HCT116 (cell line): ENCODE results near the gene TMEM151A. TPM values are rescaled to one million over a fixed set of nuclear protein-coding genes. Genes with fewer than 3 reads are reported as not detected.

Experiments used
- ATAC-seq: fragments of 200-7000 bp; cut with Tn5 transposase; 2 replicates; pipeline ENCODE4 v1.9.1; 2020; ENCODE audit warnings: mild to moderate bottlenecking, moderate library complexity
- BruUV-seq: library from RNA; stranded (reverse); fragments of 400-500 nt; replicated peaks from 2 replicates; lab custom pipeline; 2021; lab: Mats Ljungman, UMichigan
- CTCF ChIA-PET: fragments of 300-600 bp; sonication (Branson Sonifier 250); formaldehyde crosslinking; loops from one replicate; lab custom pipeline; 2021; ENCODE audit warnings: antibody characterized with exemption; lab: Charles Lee
- POLR2A ChIA-PET: fragments of 300-600, 350-600 bp; sonication (Branson Sonifier 250); formaldehyde crosslinking; loops from one replicate; lab custom pipeline; 2021; ENCODE audit warnings: antibody characterized with exemption; lab: Charles Lee
- RAD21 ChIA-PET, 2 experiments: fragments of 300-600 bp; sonication (Branson Sonifier 250); formaldehyde crosslinking; loops; one replicate each; lab custom pipeline; 2023; ENCODE audit warnings: low total read pairs in 2 of 2; ENCODE audit not compliant: uncharacterized antibody in 2 of 2, unreplicated experiment in 2 of 2, low non-redundant PET in 1 of 2; lab: Charles Lee
- DNase-seq: peaks from one replicate; pipeline ENCODE4 v3.0.0-alpha.2; 2010; ENCODE audit warnings: low read depth, low spot score
- H2AFZ ChIP-seq: fragments of 200-600 bp; shearing (Covaris generic), sonication (generic); 2 replicates; pipeline ENCODE4 v1.6.1; 2017; ENCODE audit warnings: low read depth, mixed run types, mixed read lengths, antibody characterized with exemption, low read length; ENCODE audit not compliant: poor library complexity, severe bottlenecking
- H3K27ac ChIP-seq: 2 replicates; pipeline ENCODE4 v1.5.1; 2012; ENCODE audit warnings: low read depth, low read length
- H3K27me3 ChIP-seq: fragments of 200-600 bp; sonication (generic); 2 replicates; pipeline ENCODE4 v1.6.1; 2016; ENCODE audit warnings: mixed run types, low read length, mixed read lengths; ENCODE audit not compliant: insufficient read depth
- H3K36me3 ChIP-seq, 2 experiments: fragments of 200-500 bp in 1 of 2; fragments of 200-600 bp in 1 of 2; sonication (Bioruptor generic) in 1 of 2; sonication (generic) in 1 of 2; 2 replicates each; pipeline versions ENCODE4 v1.5.1 to v1.6.1; 2014 to 2016; ENCODE audit warnings: low read length in 2 of 2, inconsistent platforms in 1 of 2, mixed read lengths in 1 of 2, mixed run types in 1 of 2; ENCODE audit not compliant: insufficient read depth in 2 of 2, control insufficient read depth in 1 of 2
- H3K4me1 ChIP-seq, 2 experiments: fragments of 200-600 bp in 1 of 2; sonication (generic) in 1 of 2; 2 replicates each; pipeline versions ENCODE4 v1.5.1 to v1.6.1; 2012 to 2017; ENCODE audit warnings: low read length in 2 of 2, inconsistent platforms in 1 of 2, mild to moderate bottlenecking in 1 of 2, mixed read lengths in 1 of 2, mixed run types in 1 of 2, moderate library complexity in 1 of 2; ENCODE audit not compliant: insufficient read depth in 2 of 2, control insufficient read depth in 1 of 2
- H3K4me2 ChIP-seq: fragments of 200-600 bp; sonication (generic); 2 replicates; pipeline ENCODE4 v1.6.1; 2017; ENCODE audit warnings: mixed run types, low read length, mixed read lengths
- H3K4me3 ChIP-seq, 2 experiments: fragments of 200-600 bp in 1 of 2; sonication (generic) in 1 of 2; replicated peaks in 1 of 2; 2 replicates each; pipeline ENCODE4 v1.5.1; 2011 to 2016; ENCODE audit warnings: low read length in 2 of 2, control low read depth in 1 of 2, low read depth in 1 of 2, mild to moderate bottlenecking in 1 of 2, mixed read lengths in 1 of 2, mixed run types in 1 of 2
- H3K79me2 ChIP-seq: fragments of 200-600 bp; sonication (generic); 2 replicates; pipeline ENCODE4 v1.6.1; 2017; ENCODE audit warnings: mild to moderate bottlenecking, mixed run types, low read length, moderate library complexity, mixed read lengths; ENCODE audit not compliant: insufficient read depth
- H3K9ac ChIP-seq: fragments of 200-600 bp; sonication (generic); 2 replicates; pipeline ENCODE4 v1.6.1; 2016; ENCODE audit warnings: low read length, mixed read lengths
- H3K9me2 ChIP-seq: fragments of 200-600 bp; sonication (generic), shearing (Covaris generic); 2 replicates; pipeline ENCODE4 v1.6.1; 2017; ENCODE audit warnings: mixed run types, mild to moderate bottlenecking, moderate library complexity; ENCODE audit not compliant: insufficient read depth
- H3K9me3 ChIP-seq, 2 experiments: fragments of 200-500 bp in 1 of 2; fragments of 200-600 bp in 1 of 2; sonication (Bioruptor generic) in 1 of 2; sonication (generic) in 1 of 2; 2 replicates each; pipeline ENCODE4 v1.6.1; 2014 to 2017; ENCODE audit warnings: low read length in 2 of 2, mixed read lengths in 2 of 2, inconsistent platforms in 1 of 2, low read depth in 1 of 2, mild to moderate bottlenecking in 1 of 2, mixed run types in 1 of 2, moderate library complexity in 1 of 2; ENCODE audit not compliant: control insufficient read depth in 1 of 2, insufficient read depth in 1 of 2
- H4K20me1 ChIP-seq: fragments of 200-600 bp; sonication (generic), shearing (Covaris generic); 2 replicates; pipeline ENCODE4 v1.6.1; 2017; ENCODE audit warnings: mixed run types, mild to moderate bottlenecking, moderate library complexity; ENCODE audit not compliant: insufficient read depth
- ATF3 ChIP-seq: IDR thresholded peaks from 2 replicates; pipeline ENCODE4 v1.6.1; 2012
- CBX3 ChIP-seq: IDR thresholded peaks from 2 replicates; pipeline ENCODE4 v1.6.1; 2012; ENCODE audit warnings: low read depth
- CTCF ChIP-seq, 3 experiments: fragments of 200-600 bp in 1 of 3; sonication (generic) in 1 of 3; IDR thresholded peaks in 2 of 3; conservative IDR thresholded peaks in 1 of 3; 2 replicates each; pipeline ENCODE4 v1.5.1; 2012 to 2017; ENCODE audit warnings: low read depth in 2 of 3, low read length in 2 of 3, antibody characterized with exemption in 1 of 3, borderline replicate concordance in 1 of 3, control low read depth in 1 of 3, mild to moderate bottlenecking in 1 of 3, mixed read lengths in 1 of 3, mixed run types in 1 of 3, moderate library complexity in 1 of 3; ENCODE audit not compliant: insufficient read depth in 1 of 3
- EGR1 ChIP-seq: IDR thresholded peaks from 2 replicates; pipeline ENCODE4 v1.6.1; 2012; ENCODE audit warnings: low read depth
- EZH2 ChIP-seq: fragments of 200-600 bp; sonication (generic); IDR thresholded peaks from 2 replicates; pipeline ENCODE4 v1.6.1; 2017; ENCODE audit warnings: antibody characterized with exemption, mixed run types
- EZH2phosphoT487 ChIP-seq: fragments of 200-600 bp; IDR thresholded peaks from 2 replicates; pipeline ENCODE4 v1.6.1; 2018; ENCODE audit warnings: antibody characterized with exemption, borderline replicate concordance
- FOSL1 ChIP-seq: IDR thresholded peaks from 2 replicates; pipeline ENCODE4 v1.6.1; 2012; ENCODE audit warnings: low read depth
- MAX ChIP-seq: IDR thresholded peaks from 2 replicates; pipeline ENCODE4 v1.6.1; 2012
- RAD21 ChIP-seq: IDR thresholded peaks from 2 replicates; pipeline ENCODE4 v1.6.1; 2012; ENCODE audit warnings: low read depth, mild to moderate bottlenecking
- REST ChIP-seq: IDR thresholded peaks from 2 replicates; pipeline ENCODE4 v1.6.1; 2012; ENCODE audit warnings: low read depth
- SIN3A ChIP-seq: IDR thresholded peaks from 2 replicates; pipeline ENCODE4 v1.6.1; 2012; ENCODE audit warnings: low read depth
- SP1 ChIP-seq: IDR thresholded peaks from 2 replicates; pipeline ENCODE4 v1.6.1; 2012; ENCODE audit warnings: low read depth
- SRF ChIP-seq: IDR thresholded peaks from 2 replicates; pipeline ENCODE4 v1.6.1; 2012; ENCODE audit warnings: low read depth
- TCF7L2 ChIP-seq: IDR thresholded peaks from 2 replicates; pipeline ENCODE4 v1.7.0; 2011; ENCODE audit warnings: borderline replicate concordance, inconsistent platforms; ENCODE audit not compliant: insufficient read depth, insufficient read length; ENCODE audit errors: extremely low read depth
- ZBTB33 ChIP-seq: IDR thresholded peaks from 2 replicates; pipeline ENCODE4 v1.6.1; 2011; ENCODE audit warnings: mild to moderate bottlenecking, low read length, moderate library complexity; ENCODE audit not compliant: insufficient replicate concordance; ENCODE audit errors: extremely low read depth
- ZFX ChIP-seq: fragments of 450-650 bp; IDR thresholded peaks from 2 replicates; pipeline ENCODE4 v1.6.1; 2017
- ZNF274 ChIP-seq: fragments of 200-500 bp; sonication (Bioruptor generic); IDR thresholded peaks from 2 replicates; pipeline ENCODE4 v1.6.1; 2014; ENCODE audit warnings: mild to moderate bottlenecking, low read depth, low read length, inconsistent platforms
- intact Hi-C: fragments of 100-400 bp; cut with micrococcal nuclease; formaldehyde crosslinking; loops from 2 replicates; pipeline ENCODE4 v1.10.0; 2022
- total RNA-seq: library from RNA; stranded (reverse); gene quantifications from one replicate; pipeline ENCODE4 v1.2.1, GENCODE V29; 2021; ENCODE audit not compliant: unreplicated experiment

Gene TMEM151A
- total RNA-seq, 1 experiment from 2014 or later: 5.9 TPM

- Histone ChIP-seq H2AFZ (no peak overlapping the region), H3K4me2 (no peak overlapping the region), H3K79me2 (no peaks in the 10 kb centered on the region), H3K9me2 (no peaks in the 10 kb centered on the region), H3K9ac (no peak overlapping the region), H3K9me3 (no peaks in the 10 kb centered on the region), H3K36me3 (no peaks in the 10 kb centered on the region), H3K4me1 (no peaks in the 10 kb centered on the region), H3K4me3 (no peak overlapping the region), H3K27me3 (no peaks in the 10 kb centered on the region), H4K20me1 (no peaks in the 10 kb centered on the region), H3K27ac (no peak overlapping the region)
- intact Hi-C loops: no loop called here
- ChIA-PET CTCF (interaction anchor here (1.6 kb wide), 1 partner anchor 9 kb away, joined by 5 read pairs; no protein-coding TSS in a partner anchor), RAD21 (no interaction called here), POLR2A (interaction anchor here (1.5 kb wide), 1 partner anchor 9 kb away, joined by 4 read pairs; no protein-coding TSS in a partner anchor)
- TF ChIP-seq FOSL1 (no peak), ZFX (no peak), RAD21 (no peak), EZH2phosphoT487 (no peak), CBX3 (no peak), SIN3A (no peak), ATF3 (no peak), CTCF (IDR thresholded peaks at IDR 0.05 in 2 of 3, conservative IDR thresholded peaks at IDR 0.05 in 1 of 3; ENCODE audit: borderline replicate concordance in 1 of 3, insufficient read depth in 1 of 3, low read depth in 2 of 3, low read length in 2 of 3) (no peak), MAX (no peak), REST (no peak), EGR1 (no peak), TCF7L2 (no peak), ZNF274 (no peak), SRF (no peak), EZH2 (no peak), ZBTB33 (no peak), SP1 (no peak)
- ATAC-seq (no peak), DNase-seq (no peak)
- BruUV-seq: no TSS peak
Measured at GRCh38 chr11:66302656-66303055, 11.0 kb downstream of the TMEM151A start.
